Mesodermal cell (in vitro differentiated cells): ENCODE data around the gene NR5A2.

ENCODE experiments used
- H3K27ac ChIP-seq: 2 replicates; pipeline ENCODE4 v1.7.0; 2013; ENCODE audit warnings: mild to moderate bottlenecking, low read depth, low read length, moderate library complexity; ENCODE audit not compliant: severe bottlenecking
- H3K36me3 ChIP-seq: 2 replicates; pipeline ENCODE4 v1.7.1; 2013; ENCODE audit warnings: mild to moderate bottlenecking, low read length, moderate library complexity; ENCODE audit not compliant: control insufficient read depth, insufficient read depth
- H3K4me1 ChIP-seq: one replicate; pipeline ENCODE4 v1.7.1; 2013; ENCODE audit warnings: mild to moderate bottlenecking, low read length; ENCODE audit not compliant: insufficient read depth, control insufficient read depth, poor library complexity, severe bottlenecking
- H3K4me3 ChIP-seq: 2 replicates; pipeline ENCODE4 v1.7.0; 2013; ENCODE audit warnings: low read length, control low read depth, mild to moderate bottlenecking; ENCODE audit not compliant: insufficient read depth, poor library complexity, severe bottlenecking; ENCODE audit errors: extremely low read depth
- H3K9me3 ChIP-seq: 2 replicates; pipeline ENCODE4 v1.7.1; 2013; ENCODE audit warnings: mild to moderate bottlenecking, low read length, moderate library complexity; ENCODE audit not compliant: control insufficient read depth
- WGBS, 2 experiments: methylation state at CpG; one replicate each; pipeline ENCODE4 v1.1.5; 2013; ENCODE audit warnings: missing lambda C conversion rate in 2 of 2; ENCODE audit not compliant: insufficient coverage in 2 of 2; 5-methylcytosine and 5-hydroxymethylcytosine counted together

NR5A2 gene

GRCh38 chr1:200035956-200036618 is 8.6 kb downstream of the NR5A2 start:
- H3K4me1 ChIP-seq = peaks cover 4% of the 10 kb centered on the region
- H3K4me3 ChIP-seq = no peak overlapping the region
- no peaks in the 10 kb centered on the region for H3K36me3 ChIP-seq
- H3K9me3 ChIP-seq = no peaks in the 10 kb centered on the region
- WGBS, 2 experiments = 1 to 4% methylated on average over 18 to 21 of the region's 27 CpGs
- no peak overlapping the region for H3K27ac ChIP-seq

GRCh38 chr1:200036619-200037270 is 9.2 kb downstream of the NR5A2 start:
- no peak overlapping the region for H3K4me3 ChIP-seq
- no peaks in the 10 kb centered on the region for H3K9me3 ChIP-seq
- peaks cover 6% of the 10 kb centered on the region for H3K4me1 ChIP-seq
- H3K27ac ChIP-seq = no peak overlapping the region
- WGBS, 2 experiments = 7 to 14% methylated on average over 14 to 16 of the region's 18 CpGs
- no peaks in the 10 kb centered on the region for H3K36me3 ChIP-seq

DNA sequence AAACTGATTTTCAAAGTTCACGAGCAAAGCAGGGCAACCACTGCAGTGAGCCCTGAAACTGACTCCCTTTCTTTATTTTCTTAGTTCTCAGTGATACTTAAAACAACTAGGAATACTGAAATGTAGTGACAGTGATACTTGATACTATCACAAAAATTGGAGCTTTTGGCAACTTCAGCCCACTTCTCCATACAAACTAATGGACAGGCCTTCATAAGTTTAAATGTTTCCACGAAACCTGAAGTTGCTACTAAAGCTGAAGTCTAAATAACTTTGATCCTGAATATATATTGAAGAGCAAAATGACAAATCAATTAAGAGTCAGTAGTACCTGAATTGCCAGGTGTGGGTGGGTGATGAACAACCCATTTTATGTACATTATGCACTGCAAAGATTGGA is 10.0 kb downstream of the NR5A2 start:
- Histone ChIP-seq H3K36me3 (no peaks in the 10 kb centered on the region), H3K27ac (no peak overlapping the region), H3K4me3 (no peak overlapping the region), H3K4me1 (peaks cover 7% of the 10 kb centered on the region), H3K9me3 (no peaks in the 10 kb centered on the region)
- no CpG with 5 or more reads among the region's 2 CpGs for WGBS, 2 experiments

DNA sequence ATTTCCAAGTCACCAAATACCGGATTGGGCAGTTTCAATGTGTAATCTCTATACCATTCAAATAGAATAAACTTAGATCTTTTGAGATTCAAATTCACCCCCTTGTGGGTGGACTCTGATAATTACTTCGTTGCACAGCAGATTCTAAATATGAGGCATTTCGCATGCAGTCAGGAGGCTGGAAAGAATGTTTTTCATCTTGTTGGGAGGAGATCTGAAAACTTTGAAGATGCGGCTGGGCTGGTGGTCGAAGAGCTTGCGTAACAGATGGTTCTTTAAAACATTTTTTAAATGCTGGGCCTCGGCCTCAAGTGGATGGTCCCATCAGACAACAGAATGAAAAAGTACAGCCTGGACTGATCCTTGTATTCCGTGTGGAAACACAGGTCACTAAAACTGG is 10.4 kb downstream of the NR5A2 start:
- Histone ChIP-seq H3K36me3 (no peaks in the 10 kb centered on the region), H3K27ac (no peak overlapping the region), H3K4me3 (no peak overlapping the region), H3K4me1 (peaks cover 7% of the 10 kb centered on the region), H3K9me3 (no peaks in the 10 kb centered on the region)
- WGBS, 2 experiments = 15 to 22% methylated on average over 7 of the region's 8 CpGs

- Histone ChIP-seq H3K4me3 (peak overlapping the region; percentile 49), H3K36me3 (no peaks in the 10 kb centered on the region), H3K9me3 (no peaks in the 10 kb centered on the region), H3K27ac (no peak overlapping the region), H3K4me1 (peaks cover 7% of the 10 kb centered on the region)
- WGBS, 2 experiments = 1 to 2% methylated on average over 14 to 21 of the region's 32 CpGs
These were observed 10.9 kb downstream of the NR5A2 start for GRCh38 chr1:200038325-200038980.

- WGBS, 2 experiments = 0% methylated on average over 61 to 68 of the region's 79 CpGs
- no peak overlapping the region for H3K27ac ChIP-seq
- peaks cover 7% of the 10 kb centered on the region for H3K4me1 ChIP-seq
- no peaks in the 10 kb centered on the region for H3K9me3 ChIP-seq
- no peaks in the 10 kb centered on the region for H3K36me3 ChIP-seq
- H3K4me3 ChIP-seq = peak overlapping the region; percentile 49
These were observed 11.7 kb downstream of the NR5A2 start for GRCh38 chr1:200038981-200039848.

DNA sequence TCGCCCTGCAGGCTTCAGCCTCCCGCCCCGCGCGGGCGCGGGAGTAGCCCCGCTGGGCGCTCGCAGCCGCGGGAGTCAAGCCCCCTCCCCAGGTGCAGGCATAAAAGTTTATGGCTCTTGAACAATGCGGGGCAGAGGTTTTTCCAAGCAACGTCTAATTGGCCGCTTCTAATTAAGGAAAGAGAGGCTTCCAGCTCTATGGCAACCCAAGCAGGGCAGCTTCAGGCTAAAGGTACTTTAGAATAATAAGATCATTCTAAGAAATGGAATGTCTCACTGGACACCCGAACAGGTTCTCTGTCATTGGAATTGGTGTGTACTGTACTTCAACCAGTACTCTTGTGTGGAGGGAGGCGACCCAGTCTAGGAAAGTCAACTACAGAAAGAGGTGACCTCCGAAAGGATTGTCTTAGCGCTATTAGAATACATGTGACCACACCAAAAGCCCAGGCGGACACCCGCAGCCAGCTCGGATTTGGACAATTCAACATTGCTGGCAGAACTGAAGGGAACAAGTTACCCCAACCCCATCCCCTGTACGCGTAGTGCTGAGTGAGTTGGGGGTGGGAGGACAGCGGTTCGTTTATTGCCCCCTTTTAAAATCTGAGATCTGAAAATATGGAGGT is 12.5 kb downstream of the NR5A2 start:
- Histone ChIP-seq H3K27ac (no peak overlapping the region), H3K4me3 (peak overlapping the region; percentile 49), H3K9me3 (no peaks in the 10 kb centered on the region), H3K4me1 (peaks cover 7% of the 10 kb centered on the region), H3K36me3 (no peaks in the 10 kb centered on the region)
- WGBS, 2 experiments = 0% methylated on average over 11 to 16 of the region's 26 CpGs

- Histone ChIP-seq H3K36me3 (no peaks in the 10 kb centered on the region), H3K4me1 (peaks cover 7% of the 10 kb centered on the region), H3K9me3 (no peaks in the 10 kb centered on the region), H3K27ac (no peak overlapping the region), H3K4me3 (peak overlapping the region; percentile 49)
- 0 to 1% methylated on average over 21 to 30 of the region's 35 CpGs for whole genome bisulfite sequencing, 2 experiments
These were observed 13.1 kb downstream of the NR5A2 start for GRCh38 chr1:200040481-200041138.

DNA sequence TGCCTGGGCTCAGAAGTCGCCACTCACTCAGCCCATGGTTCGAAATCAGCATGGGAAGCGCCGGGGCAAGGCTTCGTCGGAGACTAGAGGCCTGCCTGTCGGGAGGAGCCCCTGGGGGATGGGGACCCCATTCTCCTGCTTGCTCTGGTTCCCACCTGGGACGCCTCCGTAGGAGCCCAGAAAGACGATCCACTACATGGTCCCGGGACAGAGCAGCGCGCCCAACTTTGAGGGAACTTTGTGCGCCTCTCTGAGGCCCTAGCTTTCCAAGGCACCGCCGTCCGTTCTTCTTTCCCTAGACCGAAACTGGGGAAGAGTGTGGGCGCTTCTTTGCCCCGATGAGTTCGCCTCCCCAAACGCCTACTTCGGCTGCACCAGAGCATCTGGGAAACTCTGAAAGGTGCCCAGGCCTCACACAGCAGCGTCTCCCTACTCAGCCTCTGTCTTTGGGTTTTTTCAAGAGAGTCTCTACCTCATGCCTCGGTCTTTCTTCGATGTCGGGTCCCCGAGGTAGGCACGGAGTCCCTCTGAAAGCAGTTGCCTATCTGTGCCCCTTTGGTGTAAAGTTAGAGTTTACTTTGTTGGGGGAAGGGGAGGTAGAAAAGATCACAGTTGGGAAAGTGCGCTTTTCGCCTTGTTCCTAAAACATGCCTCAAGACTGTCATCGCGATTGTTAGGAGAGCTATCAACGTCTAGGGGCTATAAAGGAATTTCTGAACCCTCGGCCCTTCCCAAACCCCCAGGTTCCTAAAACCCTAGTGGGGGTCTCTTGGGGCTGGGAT is 14.0 kb downstream of the NR5A2 start:
- 5 to 8% methylated on average over 25 to 32 of the region's 35 CpGs for WGBS, 2 experiments
- Histone ChIP-seq H3K4me3 (peak overlapping the region; percentile 38), H3K36me3 (no peaks in the 10 kb centered on the region), H3K27ac (no peak overlapping the region), H3K4me1 (peaks cover 7% of the 10 kb centered on the region), H3K9me3 (no peaks in the 10 kb centered on the region)
